ENCODE results near the gene CERT1.
A peak's percentile ranks its signal among the peaks of the same experiment; 100 is the strongest.
"Not testable (repeated sequence)": the region's sequence is repeated elsewhere in the genome, so short reads cannot be mapped to it uniquely, and the experiment has no call there.

CERT1 gene, protein sequence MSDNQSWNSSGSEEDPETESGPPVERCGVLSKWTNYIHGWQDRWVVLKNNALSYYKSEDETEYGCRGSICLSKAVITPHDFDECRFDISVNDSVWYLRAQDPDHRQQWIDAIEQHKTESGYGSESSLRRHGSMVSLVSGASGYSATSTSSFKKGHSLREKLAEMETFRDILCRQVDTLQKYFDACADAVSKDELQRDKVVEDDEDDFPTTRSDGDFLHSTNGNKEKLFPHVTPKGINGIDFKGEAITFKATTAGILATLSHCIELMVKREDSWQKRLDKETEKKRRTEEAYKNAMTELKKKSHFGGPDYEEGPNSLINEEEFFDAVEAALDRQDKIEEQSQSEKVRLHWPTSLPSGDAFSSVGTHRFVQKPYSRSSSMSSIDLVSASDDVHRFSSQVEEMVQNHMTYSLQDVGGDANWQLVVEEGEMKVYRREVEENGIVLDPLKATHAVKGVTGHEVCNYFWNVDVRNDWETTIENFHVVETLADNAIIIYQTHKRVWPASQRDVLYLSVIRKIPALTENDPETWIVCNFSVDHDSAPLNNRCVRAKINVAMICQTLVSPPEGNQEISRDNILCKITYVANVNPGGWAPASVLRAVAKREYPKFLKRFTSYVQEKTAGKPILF

GRCh38 chr5:75511435-75512382 lies at the start of gene CERT1, which contains the start of gene POLK:
TSS of gene CERT1 (minus strand) at chr5:75511629. CDS start at chr5:75511207, 422 bp downstream.
TSS of gene POLK (plus strand) at chr5:75511891.
- FAIRE-seq = peak; percentile 84

DNA sequence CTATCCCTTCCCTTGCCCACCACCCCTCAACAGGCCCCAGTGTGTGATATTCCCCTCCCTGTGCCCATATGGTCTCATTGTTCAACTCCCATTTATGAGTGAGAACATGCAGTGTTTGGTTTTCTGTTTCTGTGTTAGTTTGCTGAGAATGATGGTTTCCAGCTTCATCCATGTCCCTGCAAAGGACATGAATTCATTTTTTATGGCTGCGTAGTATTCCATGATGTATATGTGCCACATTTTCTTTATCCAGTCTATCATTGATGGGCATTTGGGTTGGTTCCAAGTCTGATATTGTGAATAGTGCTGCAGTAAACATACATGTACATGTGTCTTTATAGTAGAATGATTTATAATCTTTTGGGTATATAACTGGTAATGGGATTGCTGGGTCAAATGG lies 49.2 kb upstream of the CERT1 start:
- FAIRE-seq = not testable (repeated sequence)

DNA sequence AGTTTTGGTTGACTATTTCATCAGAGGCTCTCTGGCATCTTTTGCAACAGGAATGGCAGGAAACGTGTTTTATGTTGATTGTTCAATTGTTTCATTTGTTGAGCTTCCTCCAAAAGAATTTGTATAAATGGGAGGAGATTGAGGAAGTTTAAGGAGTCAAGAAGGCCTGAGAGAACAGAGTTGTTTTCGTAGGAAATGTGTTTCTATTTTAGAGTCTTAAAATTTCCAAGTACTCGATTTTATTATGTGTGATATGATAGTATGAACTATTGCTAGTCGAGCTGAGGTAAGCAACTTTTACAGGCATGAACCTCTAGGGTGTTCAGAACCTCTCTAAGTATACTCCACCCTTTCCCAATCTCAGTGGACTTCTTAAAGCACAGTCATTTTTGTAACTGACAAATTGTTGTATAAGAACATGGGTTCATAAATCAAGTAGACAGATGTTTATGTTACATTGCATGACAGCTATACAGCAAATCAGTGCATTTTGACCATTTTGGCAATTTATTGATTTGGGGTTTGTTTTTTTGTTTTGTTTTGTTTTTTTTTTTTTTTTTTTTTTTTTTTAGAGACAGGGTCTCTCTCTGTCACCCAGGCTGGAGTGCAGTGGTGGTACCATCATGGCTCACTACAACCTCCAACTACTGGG lies 47.7 kb upstream of the CERT1 start:
- FAIRE-seq = no peak

GRCh38 chr5:75558221-75558620 lies 46.8 kb upstream of the CERT1 start:
- FAIRE-seq = no peak

GRCh38 chr5:75553358-75553757 lies 41.9 kb upstream of the CERT1 start:
- FAIRE-seq = no peak

GRCh38 chr5:75552764-75553163 lies 41.3 kb upstream of the CERT1 start:
- no peak for FAIRE-seq

- FAIRE-seq = no peak
These were observed 40.0 kb upstream of the CERT1 start for GRCh38 chr5:75551471-75551870.

DNA sequence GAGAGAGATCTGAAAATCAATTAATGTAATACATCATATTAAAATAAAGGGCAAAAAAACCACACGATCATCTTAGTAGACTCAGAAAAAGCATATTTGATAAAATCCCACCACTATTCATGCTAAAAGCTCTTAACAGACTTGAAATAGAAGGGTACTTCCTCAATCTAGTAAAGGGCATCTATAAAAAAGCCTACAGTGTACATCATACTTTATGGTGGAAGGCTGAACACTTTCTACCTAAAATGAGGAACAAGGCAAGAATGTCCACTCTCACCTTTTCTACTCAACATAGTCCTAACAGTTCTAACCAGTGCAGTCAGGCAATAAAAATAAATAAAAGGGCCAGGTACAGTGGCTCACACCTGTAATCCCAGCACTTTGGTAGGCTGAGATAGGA lies 39.2 kb upstream of the CERT1 start:
- no peak for FAIRE-seq

- FAIRE-seq = no peak
These were observed 36.4 kb upstream of the CERT1 start for GRCh38 chr5:75547812-75548211.

GRCh38 chr5:75546830-75547229 lies 35.4 kb upstream of the CERT1 start:
- no peak for FAIRE-seq

DNA sequence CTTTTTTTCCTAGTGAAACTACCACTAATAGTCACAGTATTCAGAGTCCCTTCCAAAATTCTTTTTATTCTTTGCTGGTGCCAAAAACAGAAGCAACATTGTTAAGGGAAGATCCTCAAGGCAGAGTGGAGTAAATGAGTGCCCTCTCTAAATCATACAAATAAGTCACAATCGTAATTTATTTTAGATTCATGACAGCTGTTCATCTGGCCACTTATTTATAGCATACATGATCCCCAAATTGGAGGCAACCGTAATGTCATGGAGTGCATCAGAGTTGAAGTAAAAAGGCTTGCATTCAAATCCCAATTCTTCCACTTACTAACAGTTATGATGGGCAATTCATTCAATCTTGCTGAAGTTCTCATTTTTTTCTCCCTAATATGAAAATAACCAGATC lies 33.7 kb upstream of the CERT1 start:
- no peak for FAIRE-seq

GRCh38 chr5:75538211-75538610 lies 26.8 kb upstream of the CERT1 start:
- no peak for FAIRE-seq

DNA sequence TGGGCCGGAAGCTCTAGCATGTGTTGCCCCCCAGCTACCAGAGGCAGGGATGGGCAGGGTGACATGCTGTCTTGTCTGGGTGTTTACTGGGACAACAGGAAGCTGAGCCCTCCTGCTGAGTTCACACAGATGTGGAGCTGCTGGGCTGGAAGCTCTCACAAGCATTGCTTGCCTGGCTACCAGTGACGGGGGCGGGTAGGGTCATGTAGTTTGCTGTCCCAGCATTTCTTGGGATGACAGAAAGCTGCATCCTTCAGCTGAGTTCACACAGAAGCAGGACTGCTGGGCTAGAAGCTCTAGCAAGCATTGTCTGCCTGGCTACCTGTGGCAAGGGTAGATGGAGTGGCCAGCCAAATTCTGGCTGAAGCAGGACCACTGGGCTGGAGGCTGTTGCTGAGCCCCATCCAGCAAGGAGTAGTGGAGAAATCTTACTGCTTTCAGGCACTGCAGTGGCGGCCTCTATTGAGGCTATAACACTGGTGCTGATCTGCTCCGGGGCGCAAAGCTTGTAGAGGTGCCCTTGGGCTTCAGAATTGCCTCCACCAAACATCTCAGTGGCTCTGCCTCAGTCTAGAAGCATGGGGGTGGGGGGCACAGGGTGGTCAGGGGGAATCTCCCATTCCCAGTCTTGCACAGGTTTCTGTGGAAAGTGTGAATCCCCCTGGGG lies 25.4 kb upstream of the CERT1 start:
- FAIRE-seq = no peak

DNA sequence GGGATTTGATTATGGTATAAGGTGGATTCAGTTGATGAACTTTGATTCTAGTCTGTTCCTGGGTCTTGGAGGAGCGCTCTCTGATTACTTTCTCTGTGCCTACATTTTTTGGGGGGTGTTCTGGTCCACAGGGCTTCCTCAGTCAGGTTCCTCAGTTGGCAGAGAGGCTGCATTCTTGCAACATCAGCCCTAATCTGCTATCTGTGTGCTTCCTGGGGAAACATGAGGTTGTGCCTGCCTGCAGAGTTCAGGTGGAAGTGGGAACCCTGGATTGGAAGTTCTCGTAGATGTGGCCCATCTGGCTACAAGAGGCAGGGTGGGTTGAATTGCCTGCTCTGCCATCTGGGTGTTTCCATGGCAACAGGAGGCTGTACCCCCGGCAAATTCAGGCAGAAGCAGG lies 24.7 kb upstream of the CERT1 start:
- FAIRE-seq = no peak

DNA sequence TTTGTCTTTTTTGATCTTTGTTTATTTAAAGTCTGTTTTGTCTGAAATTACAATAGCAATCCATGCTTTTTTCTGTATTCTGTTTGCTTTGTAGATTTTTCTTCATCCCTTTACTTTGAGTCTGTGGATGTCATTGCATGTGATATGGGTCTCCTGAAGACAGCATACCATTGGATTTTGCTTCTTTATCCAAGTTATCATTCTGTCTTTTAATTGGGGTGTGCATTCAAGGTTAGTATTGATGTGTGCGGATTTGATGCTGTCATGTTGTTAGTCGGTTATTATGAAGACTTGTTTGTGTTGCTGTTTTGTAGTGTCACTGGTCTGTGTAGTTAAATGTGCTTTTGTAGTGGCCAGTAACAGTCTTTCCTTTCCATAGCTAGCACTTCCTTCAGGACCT lies 23.3 kb upstream of the CERT1 start:
- no peak for FAIRE-seq

GRCh38 chr5:75533716-75534115 lies 22.3 kb upstream of the CERT1 start:
- not testable (repeated sequence) for FAIRE-seq

DNA sequence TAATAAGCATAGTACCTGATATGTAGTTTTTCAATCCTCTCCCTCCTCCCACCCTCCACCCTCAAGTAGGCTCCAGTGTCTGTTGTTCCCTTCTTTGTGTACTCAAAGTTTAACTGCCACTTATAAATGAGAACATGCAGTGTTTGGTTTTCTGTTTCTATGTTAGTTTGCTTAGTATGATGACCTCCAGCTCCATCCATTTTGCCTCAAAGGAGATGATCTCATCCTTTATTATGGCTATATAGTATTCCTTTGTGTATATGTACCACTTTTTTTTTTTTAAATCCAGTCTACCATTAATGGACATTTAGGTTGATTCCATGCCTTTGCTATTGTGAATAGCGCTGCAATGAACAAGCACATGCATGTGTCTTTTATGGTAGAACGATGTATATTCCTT lies 20.8 kb upstream of the CERT1 start:
- no peak for FAIRE-seq

DNA sequence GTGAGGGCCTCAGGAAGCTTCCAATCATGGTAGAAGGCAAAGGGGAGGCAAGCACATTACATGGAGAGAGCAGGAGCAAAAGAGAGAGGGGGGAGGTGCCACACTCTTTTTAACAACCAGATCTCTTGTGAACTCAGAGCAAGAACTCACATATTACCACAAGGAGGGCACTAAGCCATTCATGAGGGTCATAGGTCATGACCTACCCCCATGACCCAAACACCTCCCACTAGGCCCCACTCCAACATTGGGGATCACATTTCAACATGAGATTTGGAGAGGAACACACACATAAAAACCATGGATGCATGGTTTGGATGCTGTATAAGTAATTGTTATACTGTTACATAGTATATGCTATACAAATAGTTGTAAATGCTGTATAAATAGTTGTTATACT lies 17.8 kb upstream of the CERT1 start:
- FAIRE-seq = no peak

DNA sequence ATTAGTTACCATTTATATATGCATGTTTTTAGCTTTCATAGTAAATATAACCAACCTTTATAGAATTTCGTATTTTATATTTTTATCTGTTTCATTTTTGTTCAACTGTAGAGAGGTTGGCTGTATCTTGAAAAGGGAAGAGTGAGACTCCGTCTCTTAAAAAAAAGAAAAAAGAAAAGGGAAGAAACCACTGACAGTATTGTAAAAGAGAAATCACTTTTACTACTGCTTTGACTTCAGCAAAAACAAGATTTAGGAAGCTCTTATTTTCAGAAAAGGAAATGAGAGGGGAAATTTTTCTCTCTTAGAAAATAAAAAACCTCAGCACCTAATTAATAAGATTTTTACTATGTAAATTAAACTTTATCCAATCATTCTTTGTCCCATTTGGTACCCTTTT lies 14.6 kb upstream of the CERT1 start:
- peak; percentile 93 for FAIRE-seq

GRCh38 chr5:75525344-75525743 lies 13.9 kb upstream of the CERT1 start:
- no peak for FAIRE-seq

DNA sequence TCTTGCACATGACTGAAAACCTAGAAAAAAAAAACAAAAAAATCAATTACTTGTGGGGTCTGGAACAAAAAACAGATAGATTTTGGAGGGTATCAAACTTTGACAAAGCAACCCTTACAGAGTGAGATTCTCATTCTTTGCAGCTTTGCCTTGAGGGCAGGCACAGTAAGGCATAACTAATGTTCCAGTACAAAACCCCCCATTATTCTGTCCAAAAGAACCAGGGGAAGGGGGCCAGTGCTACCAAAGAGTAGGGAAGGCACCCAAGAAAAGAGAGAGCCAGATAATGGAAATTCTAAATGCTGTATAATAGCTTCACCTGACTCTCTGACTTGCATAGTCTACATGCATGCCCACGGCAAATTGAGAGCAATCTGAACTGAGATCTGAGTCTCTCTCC lies 13.2 kb upstream of the CERT1 start:
- FAIRE-seq = no peak

DNA sequence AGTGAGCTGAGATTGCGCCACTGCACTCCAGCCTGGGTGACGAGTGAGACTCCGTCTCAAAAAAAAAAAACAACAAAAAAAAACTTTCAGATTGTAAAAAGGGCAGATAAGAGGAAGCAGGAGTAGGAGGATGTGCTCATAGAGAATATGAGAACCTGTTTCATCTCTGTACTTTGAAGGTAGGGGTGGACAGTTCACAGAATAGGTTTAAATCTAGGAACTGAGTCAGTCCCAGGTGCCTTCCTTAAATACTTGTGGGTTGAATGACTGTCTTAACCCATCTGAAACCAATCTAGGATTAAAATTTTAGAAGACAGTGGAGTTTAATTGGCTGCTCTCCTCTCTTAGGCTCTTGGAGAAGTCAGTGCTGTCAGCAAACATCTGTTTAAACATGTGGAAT lies 12.6 kb upstream of the CERT1 start:
- no peak for FAIRE-seq

Measured in endometrium (tissue), 2 donors.